Measurements from ENCODE around the gene MALSU1.

MALSU1 gene

DNA sequence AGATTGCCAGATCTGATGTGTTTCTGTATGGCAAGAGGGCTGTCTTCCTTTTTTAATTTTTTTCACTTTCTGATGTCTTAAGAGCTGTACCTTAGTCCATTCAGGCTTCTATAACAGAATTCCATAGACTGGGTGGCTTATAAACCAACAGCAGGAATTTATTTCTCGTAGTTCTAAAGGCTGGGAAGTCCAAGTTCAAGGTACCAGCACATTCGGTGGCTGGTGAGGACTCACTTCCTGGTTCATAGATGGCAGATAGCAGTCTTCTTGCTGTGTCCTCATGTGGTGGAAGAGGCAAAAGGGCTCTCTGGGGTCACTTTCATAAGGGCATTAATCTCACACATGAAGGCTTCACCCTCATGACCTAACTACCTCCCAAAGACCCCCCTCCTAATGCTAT, 31.8 kb upstream of the MALSU1 start:
- Histone ChIP-seq H3K4me2 (no peak overlapping the region), H3K36me3 (ENCODE audit: insufficient read depth) (no peaks in the 10 kb centered on the region), H4K20me1 (ENCODE audit: insufficient read depth) (no peaks in the 10 kb centered on the region), H3K4me1 (ENCODE audit: low read depth, poor library complexity, severe bottlenecking) (peaks cover under 1% of the 10 kb centered on the region), H3K4me3 (IDR thresholded peaks at IDR 0.05; ENCODE audit: insufficient read depth, low read depth, low read length) (no peak overlapping the region), H3K27me3 (ENCODE audit: insufficient read depth, low read depth) (no peaks in the 10 kb centered on the region), H3K79me2 (ENCODE audit: insufficient read depth, low read depth) (no peaks in the 10 kb centered on the region), H3K27ac (no peak overlapping the region), H3K9ac (no peak overlapping the region), H2AFZ (ENCODE audit: low read depth) (no peak overlapping the region)
- TF ChIP-seq, protein P1, sequence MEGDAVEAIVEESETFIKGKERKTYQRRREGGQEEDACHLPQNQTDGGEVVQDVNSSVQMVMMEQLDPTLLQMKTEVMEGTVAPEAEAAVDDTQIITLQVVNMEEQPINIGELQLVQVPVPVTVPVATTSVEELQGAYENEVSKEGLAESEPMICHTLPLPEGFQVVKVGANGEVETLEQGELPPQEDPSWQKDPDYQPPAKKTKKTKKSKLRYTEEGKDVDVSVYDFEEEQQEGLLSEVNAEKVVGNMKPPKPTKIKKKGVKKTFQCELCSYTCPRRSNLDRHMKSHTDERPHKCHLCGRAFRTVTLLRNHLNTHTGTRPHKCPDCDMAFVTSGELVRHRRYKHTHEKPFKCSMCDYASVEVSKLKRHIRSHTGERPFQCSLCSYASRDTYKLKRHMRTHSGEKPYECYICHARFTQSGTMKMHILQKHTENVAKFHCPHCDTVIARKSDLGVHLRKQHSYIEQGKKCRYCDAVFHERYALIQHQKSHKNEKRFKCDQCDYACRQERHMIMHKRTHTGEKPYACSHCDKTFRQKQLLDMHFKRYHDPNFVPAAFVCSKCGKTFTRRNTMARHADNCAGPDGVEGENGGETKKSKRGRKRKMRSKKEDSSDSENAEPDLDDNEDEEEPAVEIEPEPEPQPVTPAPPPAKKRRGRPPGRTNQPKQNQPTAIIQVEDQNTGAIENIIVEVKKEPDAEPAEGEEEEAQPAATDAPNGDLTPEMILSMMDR (conservative IDR thresholded peaks at IDR 0.05; ENCODE audit: low read depth, low read length), result no peak

- H4K20me1 ChIP-seq (ENCODE audit: insufficient read depth), result no peaks in the 10 kb centered on the region
- no peak overlapping the region for H2AFZ ChIP-seq (ENCODE audit: low read depth)
- no peak overlapping the region for H3K27ac ChIP-seq
- H3K79me2 ChIP-seq (ENCODE audit: insufficient read depth, low read depth), result no peaks in the 10 kb centered on the region
- H3K27me3 ChIP-seq (ENCODE audit: insufficient read depth, low read depth), result no peaks in the 10 kb centered on the region
- TF ChIP-seq, protein P1 (conservative IDR thresholded peaks at IDR 0.05; ENCODE audit: low read depth, low read length), result no peak
- no peak overlapping the region for H3K4me3 ChIP-seq (IDR thresholded peaks at IDR 0.05; ENCODE audit: insufficient read depth, low read depth, low read length)
- H3K4me1 ChIP-seq (ENCODE audit: low read depth, poor library complexity, severe bottlenecking), result peaks cover 6% of the 10 kb centered on the region
- H3K9ac ChIP-seq, result no peak overlapping the region
- no peak overlapping the region for H3K4me2 ChIP-seq
- H3K36me3 ChIP-seq (ENCODE audit: insufficient read depth), result no peaks in the 10 kb centered on the region
Observed at GRCh38 chr7:23268167-23268566, 31.0 kb upstream of the MALSU1 start.

DNA sequence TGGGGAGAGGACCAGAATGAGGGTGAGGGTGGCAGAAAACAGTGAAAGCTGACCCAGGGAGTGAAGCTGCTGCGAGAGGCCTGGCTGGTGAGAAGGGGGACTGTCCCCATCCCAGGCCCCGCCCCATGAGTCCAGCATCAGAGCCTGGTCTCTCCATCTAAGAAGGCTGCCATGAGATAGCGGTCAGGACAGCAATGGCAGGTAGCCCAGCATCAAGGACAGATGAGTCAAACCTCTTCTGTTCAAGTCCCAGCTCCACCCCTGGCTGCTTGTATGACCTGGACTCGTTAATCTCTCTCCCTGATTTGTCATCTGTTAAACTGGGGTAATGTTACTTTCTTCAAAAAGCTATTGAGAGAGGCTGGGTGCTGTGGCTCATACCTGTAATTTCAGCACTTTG, 30.4 kb upstream of the MALSU1 start:
- Histone ChIP-seq H3K4me1 (ENCODE audit: low read depth, poor library complexity, severe bottlenecking) (peaks cover 10% of the 10 kb centered on the region), H3K79me2 (ENCODE audit: insufficient read depth, low read depth) (peaks cover 1% of the 10 kb centered on the region; the same call in 1 of the 2 replicates), H3K9ac (no peak overlapping the region), H3K27me3 (ENCODE audit: insufficient read depth, low read depth) (no peaks in the 10 kb centered on the region), H3K27ac (no peak overlapping the region), H4K20me1 (ENCODE audit: insufficient read depth) (no peaks in the 10 kb centered on the region), H2AFZ (ENCODE audit: low read depth) (no peak overlapping the region), H3K4me2 (no peak overlapping the region), H3K4me3 (IDR thresholded peaks at IDR 0.05; ENCODE audit: insufficient read depth, low read depth, low read length) (no peak overlapping the region), H3K36me3 (ENCODE audit: insufficient read depth) (no peaks in the 10 kb centered on the region)
- TF ChIP-seq, protein P1 (conservative IDR thresholded peaks at IDR 0.05; ENCODE audit: low read depth, low read length), result no peak

GRCh38 chr7:23272275-23272674, 26.9 kb upstream of the MALSU1 start:
- Histone ChIP-seq H3K27ac (peak overlapping the region; percentile 90), H3K27me3 (ENCODE audit: insufficient read depth, low read depth) (no peaks in the 10 kb centered on the region), H3K4me2 (peak overlapping the region; percentile 80; the same call in 1 of the 2 replicates), H3K36me3 (ENCODE audit: insufficient read depth) (no peaks in the 10 kb centered on the region), H3K4me3 (IDR thresholded peaks at IDR 0.05; ENCODE audit: insufficient read depth, low read depth, low read length) (no peak overlapping the region), H4K20me1 (ENCODE audit: insufficient read depth) (no peaks in the 10 kb centered on the region), H2AFZ (ENCODE audit: low read depth) (peak overlapping the region; percentile 89; the same call in 1 of the 2 replicates), H3K79me2 (ENCODE audit: insufficient read depth, low read depth) (peaks cover 7% of the 10 kb centered on the region; the same call in 1 of the 2 replicates), H3K4me1 (ENCODE audit: low read depth, poor library complexity, severe bottlenecking) (peaks cover 21% of the 10 kb centered on the region), H3K9ac (no peak overlapping the region)
- TF ChIP-seq, protein P1 (conservative IDR thresholded peaks at IDR 0.05; ENCODE audit: low read depth, low read length), result no peak
